Transverse colon (tissue), 4 donors: Measurements from ENCODE around the gene PANX2. TPM values are rescaled to one million over a fixed set of nuclear protein-coding genes. Genes with fewer than 3 reads are reported as not detected.

Experiments
- DNase-seq: peaks from one replicate; pipeline ENCODE4 v3.0.0-alpha.2; 2019
- H3K27ac ChIP-seq, 4 donors: fragments of 200-600 bp; sonication (generic); 2 replicates each; pipeline ENCODE4 v1.5.1; 2016 to 2018; ENCODE audit warnings: inconsistent platforms in 4 of 4
- H3K27me3 ChIP-seq: fragments of 200-600 bp; sonication (generic); 2 replicates; pipeline ENCODE4 v1.5.1; 2017; ENCODE audit warnings: inconsistent platforms
- H3K36me3 ChIP-seq, 4 donors: fragments of 200-600 bp; sonication (generic); 2 replicates each; pipeline ENCODE4 v1.5.1; 2017 to 2019; ENCODE audit warnings: inconsistent platforms in 4 of 4
- H3K4me1 ChIP-seq, 4 donors: fragments of 200-600 bp; sonication (generic); 2 replicates each; pipeline ENCODE4 v1.5.1; 2017 to 2020; ENCODE audit warnings: inconsistent platforms in 4 of 4
- H3K4me3 ChIP-seq, 4 donors: fragments of 200-600 bp; sonication (generic); 1 replicate in 1 of 4; 2 replicates in 3 of 4; pipeline versions ENCODE4 v1.5.1 to v1.6.1; 2017 to 2019; ENCODE audit warnings: inconsistent platforms in 4 of 4
- H3K9me3 ChIP-seq, 2 donors: fragments of 200-600 bp; sonication (generic); 2 replicates each; pipeline ENCODE4 v1.5.1; 2017 to 2019; ENCODE audit warnings: inconsistent platforms in 2 of 2
- CTCF ChIP-seq, 5 experiments: fragments of 200-600 bp in 3 of 5; fragments of 450-650 bp in 2 of 5; sonication (generic) in 3 of 5; IDR thresholded peaks; 1 replicate in 2 of 5; 2 replicates in 3 of 5; pipeline ENCODE4 v1.5.1; 2016 to 2017; ENCODE audit warnings: antibody characterized with exemption in 5 of 5, inconsistent platforms in 3 of 5, mild to moderate bottlenecking in 2 of 5, moderate library complexity in 1 of 5
- EP300 ChIP-seq: sonication (generic); formaldehyde crosslinking; IDR thresholded peaks from one replicate; pipeline ENCODE4 v1.6.1; 2017; ENCODE audit warnings: antibody characterized with exemption, low read depth
- POLR2A ChIP-seq: fragments of 450-650 bp; IDR thresholded peaks from one replicate; pipeline ENCODE4 v1.6.1; 2016; ENCODE audit warnings: antibody characterized with exemption, mild to moderate bottlenecking, moderate library complexity
- POLR2AphosphoS5 ChIP-seq, 3 donors: sonication (generic); formaldehyde crosslinking; IDR thresholded peaks; one replicate each; pipeline ENCODE4 v1.6.1; 2016; ENCODE audit warnings: antibody characterized with exemption in 3 of 3
- WGBS, 2 donors: methylation state at CpG; one replicate each; pipeline ENCODE4 v1.1.5; 2018; ENCODE audit warnings: low coverage in 1 of 2; 5-methylcytosine and 5-hydroxymethylcytosine counted together
- in situ Hi-C, 4 donors: fragments of 200-750 bp; cut with MboI; loops; one replicate each; pipeline versions ENCODE4 v1.15.0 to v1.15.1; 2017; ENCODE audit warnings: low sequenced_read_pairs in 3 of 4, low pct_ligation_motif_present in 1 of 4, low pct_unique_long_range_greater_than_20kb in 1 of 4
- intact Hi-C: fragments of 100-400 bp; cut with DNase I; formaldehyde crosslinking; loops from one replicate; pipeline ENCODE4 v1.15.1; 2023; ENCODE audit warnings: low total_unique reads
- total RNA-seq, 4 donors: library from RNA; depleted of rRNA; stranded (reverse); fragments of >200 nt; gene quantifications; one replicate each; pipeline ENCODE4 v1.1.0, GENCODE V29; 2016

The PANX2 gene
- total RNA-seq, 4 donors from 2014 or later: 0.32 TPM; not detected in 3

GRCh38 chr22:50186181-50186714, 15.7 kb downstream of the PANX2 start:
- H3K4me3 ChIP-seq: peak overlapping the region; percentile 49 to 80 (median 76)
- intact Hi-C loops: no loop called here
- H3K27me3 ChIP-seq: no peaks in the 10 kb centered on the region
- peaks cover 36 to 63% (median 56%) of the 10 kb centered on the region in 4 donors for H3K4me1 ChIP-seq
- no peaks in the 10 kb centered on the region for H3K36me3 ChIP-seq
- 0% methylated on average over 7 of the region's 47 CpGs; no CpG with 5 or more reads in 1 of the 2 donors for WGBS, 2 donors
- TF ChIP-seq CTCF (IDR thresholded peaks at IDR 0.05) (no peak), EP300 (no peak), POLR2AphosphoS5 (IDR thresholded peaks at IDR 0.05) (no peak), POLR2A (no peak)
- peak overlapping the region; percentile 81 to 93 (median 84) for H3K27ac ChIP-seq
- H3K9me3 ChIP-seq: no peaks in the 10 kb centered on the region
- no peak for DNase-seq
- in situ Hi-C loops: no loop called here

GRCh38 chr22:50186761-50187523, 16.4 kb downstream of the PANX2 start:
- H3K4me3 ChIP-seq: peak overlapping the region; percentile 49 to 80 (median 76)
- H3K4me1 ChIP-seq: peaks cover 38 to 69% (median 62%) of the 10 kb centered on the region in 4 donors
- in situ Hi-C loops: no loop called here
- H3K36me3 ChIP-seq: no peaks in the 10 kb centered on the region
- no peaks in the 10 kb centered on the region for H3K27me3 ChIP-seq
- 15% methylated on average over 17 of the region's 26 CpGs; no CpG with 5 or more reads in 1 of the 2 donors for WGBS, 2 donors
- TF ChIP-seq EP300: no peak
- no peak for TF ChIP-seq CTCF (IDR thresholded peaks at IDR 0.05)
- peak; percentile 24 for TF ChIP-seq POLR2A
- no peak for TF ChIP-seq POLR2AphosphoS5 (IDR thresholded peaks at IDR 0.05)
- DNase-seq: peak; percentile 78
- intact Hi-C loops: no loop called here
- H3K27ac ChIP-seq: peak overlapping the region; percentile 81 to 93 (median 84)
- H3K9me3 ChIP-seq: no peaks in the 10 kb centered on the region

GRCh38 chr22:50188356-50188755, 17.8 kb downstream of the PANX2 start:
- no peak overlapping the region for H3K4me3 ChIP-seq
- H3K27me3 ChIP-seq: no peaks in the 10 kb centered on the region
- H3K27ac ChIP-seq: peak overlapping the region in 1 of 4 donors; percentile 93
- peaks cover 40 to 79% (median 69%) of the 10 kb centered on the region in 4 donors for H3K4me1 ChIP-seq
- intact Hi-C loops (no loop called here), in situ Hi-C loops (no loop called here)
- H3K36me3 ChIP-seq: no peaks in the 10 kb centered on the region
- no peaks in the 10 kb centered on the region for H3K9me3 ChIP-seq
- no peak for DNase-seq
- WGBS, 2 donors: 89% methylated on average over 11 of the region's 11 CpGs; no CpG with 5 or more reads in 1 of the 2 donors
- TF ChIP-seq EP300 (no peak), CTCF (IDR thresholded peaks at IDR 0.05) (no peak), POLR2AphosphoS5 (IDR thresholded peaks at IDR 0.05) (no peak), POLR2A (no peak)

GRCh38 chr22:50189184-50189848, 18.8 kb downstream of the PANX2 start:
- Histone ChIP-seq H3K4me1 (peaks cover 37 to 71% (median 66%) of the 10 kb centered on the region in 4 donors), H3K4me3 (no peak overlapping the region), H3K27ac (peak overlapping the region; percentile 80 to 93 (median 88)), H3K27me3 (no peaks in the 10 kb centered on the region), H3K36me3 (peaks cover 0 to 2% (median under 1%) of the 10 kb centered on the region in 4 donors), H3K9me3 (no peaks in the 10 kb centered on the region)
- WGBS, 2 donors: 54% methylated on average over 18 of the region's 20 CpGs; no CpG with 5 or more reads in 1 of the 2 donors
- TF ChIP-seq POLR2AphosphoS5 (IDR thresholded peaks at IDR 0.05): no peak
- in situ Hi-C loops (no loop called here), intact Hi-C loops (no loop called here)
- peak; percentile 59 for DNase-seq
